Bronchial epithelial cell (primary cell): ENCODE data around the gene LAPTM5. TPM values are rescaled to one million over a fixed set of nuclear protein-coding genes. Genes with fewer than 3 reads are reported as not detected.

Experiments used
- DNase-seq: peaks from one replicate; pipeline ENCODE4 v3.0.0-alpha.2; 2010; ENCODE audit warnings: low read depth
- FAIRE-seq: peaks from 2 replicates; lab custom pipeline; 2011; peaks lifted over from hg19 to GRCh38; lab: Jason Lieb, UNC
- H3K27me3 ChIP-seq: 2 replicates; pipeline ENCODE4 v1.5.1; 2011; ENCODE audit warnings: low read length; ENCODE audit not compliant: control insufficient read depth, insufficient read depth
- H3K36me3 ChIP-seq: 2 replicates; pipeline ENCODE4 v1.5.1; 2011; ENCODE audit warnings: low read length; ENCODE audit not compliant: control insufficient read depth, insufficient read depth
- H3K4me3 ChIP-seq: 2 replicates; pipeline ENCODE4 v1.5.1; 2011; ENCODE audit warnings: mild to moderate bottlenecking, low read depth, low read length, control low read depth
- CTCF ChIP-seq: IDR thresholded peaks from 2 replicates; pipeline ENCODE4 v1.5.1; 2011; ENCODE audit warnings: mild to moderate bottlenecking, moderate library complexity, low read length, control low read depth, inconsistent platforms; ENCODE audit not compliant: insufficient read depth, severe bottlenecking
- total RNA-seq: library from RNA; depleted of rRNA; stranded (reverse); fragments of >200 nt; gene quantifications from 2 replicates; pipeline ENCODE4 v1.2.1, GENCODE V29; 2014

The LAPTM5 gene
- total RNA-seq, 1 donor from 2014 or later: under 0.01 TPM

GRCh38 chr1:30785181-30785580 is 27.6 kb upstream of the LAPTM5 start:
- TF ChIP-seq CTCF: no peak
- peaks cover 3% of the 10 kb centered on the region for H3K27me3 ChIP-seq
- no peak overlapping the region for H3K4me3 ChIP-seq
- DNase-seq (no peak), FAIRE-seq (no peak)
- H3K36me3 ChIP-seq: no peaks in the 10 kb centered on the region

- Histone ChIP-seq H3K36me3 (no peaks in the 10 kb centered on the region), H3K4me3 (no peak overlapping the region), H3K27me3 (no peaks in the 10 kb centered on the region)
- no peak for TF ChIP-seq CTCF
- FAIRE-seq (no peak), DNase-seq (no peak)
Measured at GRCh38 chr1:30783256-30783915, 25.8 kb upstream of the LAPTM5 start.

- no peak overlapping the region for H3K4me3 ChIP-seq
- no peaks in the 10 kb centered on the region for H3K27me3 ChIP-seq
- peak; percentile 21 for DNase-seq
Measured at GRCh38 chr1:30782361-30783255, 25.0 kb upstream of the LAPTM5 start.

GRCh38 chr1:30781906-30782305 is 24.3 kb upstream of the LAPTM5 start:
- Histone ChIP-seq H3K36me3 (no peaks in the 10 kb centered on the region), H3K4me3 (no peak overlapping the region)
- FAIRE-seq: no peak

More at GRCh38 chr1:30782361-30783255, 25.0 kb upstream of the LAPTM5 start:
- peak; percentile 81 for TF ChIP-seq CTCF
- peak; percentile 28 for FAIRE-seq
- H3K36me3 ChIP-seq: no peaks in the 10 kb centered on the region

GRCh38 chr1:30780409-30780808 is 22.8 kb upstream of the LAPTM5 start:
- no peak overlapping the region for H3K4me3 ChIP-seq
- no peaks in the 10 kb centered on the region for H3K27me3 ChIP-seq
- FAIRE-seq (no peak), DNase-seq (no peak)
- H3K36me3 ChIP-seq: no peaks in the 10 kb centered on the region
- TF ChIP-seq CTCF: no peak

More at GRCh38 chr1:30781906-30782305, 24.3 kb upstream of the LAPTM5 start:
- H3K27me3 ChIP-seq: no peaks in the 10 kb centered on the region
- TF ChIP-seq CTCF: no peak
- no peak for DNase-seq
